ENCODE results near the gene CERS6.

Gene CERS6

GRCh38 chr2:168568476-168569267 lies 112.6 kb downstream of the CERS6 start:
- DNase-seq (ENCODE audit: low read depth), result no peak

GRCh38 chr2:168571061-168571460 lies 115.0 kb downstream of the CERS6 start:
- no peak for DNase-seq (ENCODE audit: low read depth)

- DNase-seq (ENCODE audit: low read depth), result no peak
These were observed 117.2 kb downstream of the CERS6 start for GRCh38 chr2:168573128-168573903.

GRCh38 chr2:168574856-168575630 lies 119.0 kb downstream of the CERS6 start:
- DNase-seq (ENCODE audit: low read depth), result no peak

GRCh38 chr2:168577885-168578284 lies 121.8 kb downstream of the CERS6 start:
- DNase-seq (ENCODE audit: low read depth), result no peak

- no peak for DNase-seq (ENCODE audit: low read depth)
These were observed 127.1 kb downstream of the CERS6 start for GRCh38 chr2:168583064-168583709.

GRCh38 chr2:168583710-168584521 lies 127.8 kb downstream of the CERS6 start:
- no peak for DNase-seq (ENCODE audit: low read depth)

- no peak for DNase-seq (ENCODE audit: low read depth)
These were observed 128.8 kb downstream of the CERS6 start for GRCh38 chr2:168584911-168585310.

GRCh38 chr2:168585700-168586099 lies 129.6 kb downstream of the CERS6 start:
- no peak for DNase-seq (ENCODE audit: low read depth)

GRCh38 chr2:168587307-168587706 lies 131.2 kb downstream of the CERS6 start:
- DNase-seq (ENCODE audit: low read depth), result no peak

GRCh38 chr2:168589236-168590211 lies 133.5 kb downstream of the CERS6 start:
- no peak for DNase-seq (ENCODE audit: low read depth)

- no peak for DNase-seq (ENCODE audit: low read depth)
These were observed 136.2 kb downstream of the CERS6 start for GRCh38 chr2:168592181-168592831.

- no peak for DNase-seq (ENCODE audit: low read depth)
These were observed 137.6 kb downstream of the CERS6 start for GRCh38 chr2:168593713-168594112.

GRCh38 chr2:168594778-168595177 lies 138.7 kb downstream of the CERS6 start:
- no peak for DNase-seq (ENCODE audit: low read depth)

- DNase-seq (ENCODE audit: low read depth), result no peak
These were observed 141.0 kb downstream of the CERS6 start for GRCh38 chr2:168596881-168597655.

- DNase-seq (ENCODE audit: low read depth), result no peak
These were observed 143.7 kb downstream of the CERS6 start for GRCh38 chr2:168599738-168600137.

- DNase-seq (ENCODE audit: low read depth), result no peak
These were observed 144.9 kb downstream of the CERS6 start for GRCh38 chr2:168600949-168601348.

- no peak for DNase-seq (ENCODE audit: low read depth)
These were observed 145.7 kb downstream of the CERS6 start for GRCh38 chr2:168601741-168602140.

GRCh38 chr2:168602379-168602778 lies 146.3 kb downstream of the CERS6 start:
- no peak for DNase-seq (ENCODE audit: low read depth)
